Lower lobe of right lung (tissue), 2 donors: ENCODE measurements around the gene PAPLN. TPM values are rescaled to one million over a fixed set of nuclear protein-coding genes. Genes with fewer than 3 reads are reported as not detected.

Experiments
- ATAC-seq, 2 donors: fragments of 200-7000 bp; cut with Tn5 transposase; one replicate each; pipeline ENCODE4 v1.9.1; 2020 to 2022; ENCODE audit warnings: mild to moderate bottlenecking in 2 of 2, moderate library complexity in 2 of 2
- DNase-seq: peaks from one replicate; pipeline ENCODE4 v3.0.0-alpha.2; 2020
- H3K27ac ChIP-seq: fragments of 200-600 bp; one replicate; pipeline ENCODE4 v1.8.0; 2022
- H3K27me3 ChIP-seq: fragments of 200-600 bp; one replicate; pipeline ENCODE4 v1.8.0; 2022; ENCODE audit warnings: low read depth
- H3K36me3 ChIP-seq: fragments of 200-600 bp; one replicate; pipeline ENCODE4 v1.8.0; 2022; ENCODE audit warnings: mild to moderate bottlenecking
- H3K4me1 ChIP-seq: fragments of 200-600 bp; one replicate; pipeline ENCODE4 v1.8.0; 2022
- H3K4me3 ChIP-seq: fragments of 200-600 bp; one replicate; pipeline ENCODE4 v1.8.0; 2022; ENCODE audit warnings: mild to moderate bottlenecking
- H3K9me3 ChIP-seq: fragments of 200-600 bp; one replicate; pipeline ENCODE4 v1.8.0; 2022
- CTCF ChIP-seq: fragments of 200-600 bp; IDR thresholded peaks from one replicate; pipeline ENCODE4 v1.8.0; 2022; ENCODE audit warnings: antibody characterized with exemption, mild to moderate bottlenecking
- intact Hi-C: fragments of 100-400 bp; cut with DNase I; formaldehyde crosslinking; loops from one replicate; pipeline ENCODE4 v1.11.0; 2022
- total RNA-seq: library from RNA; stranded (reverse); fragmentation: NEBNext Ultra II Directional; extraction: Animal tissue kit (Norgen Biotek cat#: 25700); gene quantifications from one replicate; pipeline ENCODE4 v1.2.1, GENCODE V29; 2021
- donor health status: DM: no; HTN: yes; CAD: no; lungs with severe emphysema.

Gene PAPLN
- total RNA-seq, 1 donor from 2014 or later = 10.7 TPM

GRCh38 chr14:73255005-73255400 lies 17.7 kb downstream of the PAPLN start:
- Histone ChIP-seq H3K36me3 (no peaks in the 10 kb centered on the region), H3K4me1 (no peaks in the 10 kb centered on the region)
- ATAC-seq = no peak

DNA sequence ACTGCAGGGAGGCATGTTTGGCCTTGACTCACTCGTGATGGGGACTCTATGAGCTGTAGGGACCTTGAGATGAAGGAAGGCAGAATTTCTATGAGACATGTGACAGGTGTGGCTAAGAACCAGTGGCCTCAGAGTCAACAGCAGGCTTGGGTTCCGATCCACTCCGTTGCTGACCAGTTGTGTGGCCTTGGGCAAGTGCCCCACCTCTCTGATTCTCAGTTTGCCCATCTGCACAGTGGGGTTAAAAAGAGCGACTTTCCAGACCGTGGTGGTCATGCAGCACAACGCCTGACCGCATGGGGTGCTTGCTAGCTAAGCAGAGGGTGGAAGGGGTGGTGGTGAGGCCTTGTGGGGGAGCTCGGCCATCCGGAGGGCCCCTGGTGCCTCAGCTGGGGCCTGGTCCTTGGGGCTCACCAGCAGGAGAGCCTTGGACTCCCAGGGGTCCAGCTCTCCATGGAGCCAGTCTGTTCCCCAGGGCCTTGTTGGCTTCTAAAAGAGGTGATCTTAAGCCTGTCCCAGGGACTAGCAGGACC lies 18.5 kb downstream of the PAPLN start:
- intact Hi-C loops = no loop called here
- no peaks in the 10 kb centered on the region for H3K9me3 ChIP-seq
- no peaks in the 10 kb centered on the region for H3K4me1 ChIP-seq
- H3K27ac ChIP-seq = no peak overlapping the region
- H3K4me3 ChIP-seq = no peak overlapping the region
- no peak for TF ChIP-seq CTCF
- ATAC-seq (no peak), DNase-seq (no peak)
- no peaks in the 10 kb centered on the region for H3K36me3 ChIP-seq
- H3K27me3 ChIP-seq = no peaks in the 10 kb centered on the region

More at GRCh38 chr14:73255005-73255400, 17.7 kb downstream of the PAPLN start:
- Histone ChIP-seq H3K4me3 (no peak overlapping the region), H3K27me3 (no peaks in the 10 kb centered on the region), H3K9me3 (no peaks in the 10 kb centered on the region), H3K27ac (no peak overlapping the region)
- no peak for DNase-seq
- TF ChIP-seq CTCF = no peak
- intact Hi-C loops = no loop called here

GRCh38 chr14:73258076-73258475 lies 20.8 kb downstream of the PAPLN start:
- Histone ChIP-seq H3K27ac (no peak overlapping the region), H3K4me3 (no peak overlapping the region), H3K4me1 (no peaks in the 10 kb centered on the region), H3K36me3 (no peaks in the 10 kb centered on the region), H3K27me3 (no peaks in the 10 kb centered on the region), H3K9me3 (no peaks in the 10 kb centered on the region)
- DNase-seq (no peak), ATAC-seq (no peak)
- TF ChIP-seq CTCF = no peak
- intact Hi-C loops = no loop called here

DNA sequence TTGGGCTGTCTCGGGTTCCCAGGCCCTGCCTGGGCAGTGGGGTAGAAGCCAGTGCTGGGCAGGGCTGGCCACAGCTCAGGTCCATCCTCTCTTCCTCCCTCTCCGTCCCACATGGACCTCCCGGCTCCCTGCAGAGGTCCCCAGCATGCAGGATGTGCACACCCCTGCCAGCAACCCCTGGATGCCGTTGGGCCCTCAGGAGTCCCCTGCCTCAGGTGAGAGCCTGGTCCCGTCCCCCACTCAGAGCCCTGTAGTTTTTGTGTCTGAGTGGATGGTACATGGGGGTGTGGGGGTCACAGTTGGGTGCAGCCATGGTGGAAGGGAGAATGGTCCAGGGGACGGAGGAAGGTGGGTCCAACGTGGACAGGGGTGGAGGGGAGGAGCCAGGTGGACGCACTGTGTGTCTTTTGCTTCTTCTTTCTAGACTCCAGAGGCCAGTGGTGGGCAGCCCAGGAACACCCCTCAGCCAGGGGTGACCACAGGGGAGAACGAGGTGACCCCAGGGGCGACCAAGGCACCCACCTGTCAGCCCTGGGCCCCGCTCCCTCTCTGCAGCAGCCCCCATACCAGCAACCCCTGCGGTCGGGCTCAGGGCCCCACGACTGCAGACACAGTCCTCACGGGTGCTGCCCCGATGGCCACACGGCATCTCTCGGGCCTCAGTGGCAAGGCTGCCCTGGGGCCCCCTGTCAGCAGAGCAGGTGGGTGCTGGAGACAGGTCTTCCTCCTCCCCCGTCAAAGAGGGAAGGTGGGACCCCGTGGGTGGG lies 21.7 kb downstream of the PAPLN start:
- no peak overlapping the region for H3K4me3 ChIP-seq
- ATAC-seq = no peak

DNA sequence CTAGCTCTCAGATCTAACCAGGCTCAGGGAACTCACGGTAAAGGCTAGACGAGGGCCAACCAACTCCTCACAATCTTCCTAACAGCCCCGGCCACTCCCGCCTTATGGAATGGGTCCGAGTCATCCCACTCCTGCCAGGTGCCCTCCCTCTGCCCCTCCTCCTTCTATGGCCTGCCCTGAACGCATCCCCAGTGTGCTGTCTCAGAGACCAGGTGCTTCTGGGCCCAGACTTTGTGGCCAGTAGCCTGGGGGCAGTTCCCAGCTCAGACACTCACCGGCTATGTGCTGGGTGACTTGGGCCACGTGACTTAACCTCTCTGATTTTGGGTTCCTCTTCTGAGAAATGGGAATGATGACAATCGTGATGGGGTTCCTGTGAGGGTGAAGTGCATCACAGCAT lies 22.5 kb downstream of the PAPLN start:
- H3K4me1 ChIP-seq = no peaks in the 10 kb centered on the region
- TF ChIP-seq CTCF = no peak
- H3K4me3 ChIP-seq = no peak overlapping the region
- no peak for DNase-seq
- H3K9me3 ChIP-seq = no peaks in the 10 kb centered on the region
- no peaks in the 10 kb centered on the region for H3K36me3 ChIP-seq
- H3K27ac ChIP-seq = no peak overlapping the region
- H3K27me3 ChIP-seq = no peaks in the 10 kb centered on the region
- intact Hi-C loops = no loop called here
- no peak for ATAC-seq

More for the DNA sequence above, 21.7 kb downstream of the PAPLN start:
- intact Hi-C loops = no loop called here
- TF ChIP-seq CTCF = no peak
- H3K27ac ChIP-seq = no peak overlapping the region
- H3K4me1 ChIP-seq = no peaks in the 10 kb centered on the region
- DNase-seq = no peak
- H3K27me3 ChIP-seq = no peaks in the 10 kb centered on the region
- no peaks in the 10 kb centered on the region for H3K9me3 ChIP-seq
- H3K36me3 ChIP-seq = no peaks in the 10 kb centered on the region
